ENCODE measurements around the gene SLC23A2.
"Not testable (repeated sequence)": the region's sequence is repeated elsewhere in the genome, so short reads cannot be mapped to it uniquely, and the experiment has no call there.

DNA sequence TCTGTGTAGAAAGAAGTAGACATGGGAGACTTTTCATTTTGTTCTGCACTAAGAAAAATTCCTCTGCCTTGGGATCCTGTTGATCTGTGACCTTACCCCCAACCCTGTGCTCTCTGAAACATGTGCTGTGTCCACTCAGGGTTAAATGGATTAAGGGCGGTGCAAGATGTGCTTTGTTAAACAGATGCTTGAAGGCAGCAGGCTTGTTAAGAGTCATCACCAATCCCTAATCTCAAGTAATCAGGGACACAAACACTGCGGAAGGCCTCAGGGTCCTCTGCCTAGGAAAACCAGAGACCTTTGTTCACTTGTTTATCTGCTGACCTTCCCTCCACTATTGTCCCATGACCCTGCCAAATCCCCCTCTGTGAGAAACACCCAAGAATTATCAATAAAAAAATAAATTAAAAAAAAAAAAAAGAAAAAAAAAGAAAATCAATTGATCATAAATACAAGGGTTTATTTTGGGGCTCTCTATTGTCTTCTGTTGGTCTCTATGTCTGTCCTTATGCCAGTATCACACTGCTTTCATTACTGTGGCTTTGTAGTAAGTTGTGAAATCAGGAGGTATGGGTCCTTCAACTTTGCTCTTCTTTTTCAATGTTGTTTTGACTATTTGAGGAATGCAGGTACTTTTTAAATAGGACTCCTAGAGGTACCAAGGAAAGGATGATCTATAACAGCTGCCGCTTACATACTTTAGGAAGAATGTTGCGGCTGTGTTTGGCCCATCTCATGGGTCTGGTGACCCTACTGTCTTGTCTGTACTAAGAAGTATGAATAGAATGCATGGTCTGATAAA lies 27.1 kb upstream of the SLC23A2 start:
- TF ChIP-seq POLR2A, EP300 (IDR thresholded peaks at IDR 0.05): not testable (repeated sequence)
- TF ChIP-seq, protein P1, sequence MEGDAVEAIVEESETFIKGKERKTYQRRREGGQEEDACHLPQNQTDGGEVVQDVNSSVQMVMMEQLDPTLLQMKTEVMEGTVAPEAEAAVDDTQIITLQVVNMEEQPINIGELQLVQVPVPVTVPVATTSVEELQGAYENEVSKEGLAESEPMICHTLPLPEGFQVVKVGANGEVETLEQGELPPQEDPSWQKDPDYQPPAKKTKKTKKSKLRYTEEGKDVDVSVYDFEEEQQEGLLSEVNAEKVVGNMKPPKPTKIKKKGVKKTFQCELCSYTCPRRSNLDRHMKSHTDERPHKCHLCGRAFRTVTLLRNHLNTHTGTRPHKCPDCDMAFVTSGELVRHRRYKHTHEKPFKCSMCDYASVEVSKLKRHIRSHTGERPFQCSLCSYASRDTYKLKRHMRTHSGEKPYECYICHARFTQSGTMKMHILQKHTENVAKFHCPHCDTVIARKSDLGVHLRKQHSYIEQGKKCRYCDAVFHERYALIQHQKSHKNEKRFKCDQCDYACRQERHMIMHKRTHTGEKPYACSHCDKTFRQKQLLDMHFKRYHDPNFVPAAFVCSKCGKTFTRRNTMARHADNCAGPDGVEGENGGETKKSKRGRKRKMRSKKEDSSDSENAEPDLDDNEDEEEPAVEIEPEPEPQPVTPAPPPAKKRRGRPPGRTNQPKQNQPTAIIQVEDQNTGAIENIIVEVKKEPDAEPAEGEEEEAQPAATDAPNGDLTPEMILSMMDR (IDR thresholded peaks at IDR 0.05), result not testable (repeated sequence)

Data from suprapubic skin (tissue), 3 donors.